H1 (cell line): ENCODE measurements around the gene CYP2A13. TPM values are rescaled to one million over a fixed set of nuclear protein-coding genes. Genes with fewer than 3 reads are reported as not detected.

ENCODE experiments used
- SIX5 ChIP-seq: IDR thresholded peaks from 2 replicates; pipeline ENCODE4 v1.6.1; 2011; ENCODE audit warnings: mild to moderate bottlenecking, low read depth, low read length
- polyA plus RNA-seq, 7 experiments: library from polyadenylated mRNA; depleted of rRNA in 3 of 7; stranded (reverse) in 5 of 7; unstranded in 2 of 7; fragments of >200 nt in 5 of 7; fragments of 200-250 nt in 2 of 7; gene quantifications; 1 replicate in 5 of 7; 2 replicates in 1 of 7; 4 replicates in 1 of 7; pipeline versions ENCODE4 v1.2.1 to v1.2.3, GENCODE V29; 2011 to 2013; ENCODE audit warnings: missing spikeins in 2 of 7, mixed read lengths in 2 of 7
- total RNA-seq: library from RNA; stranded (reverse); fragmentation: NEBNext Ultra II Directional; extraction: Animal tissue kit (Norgen Biotek cat#: 25700); gene quantifications from 2 replicates; pipeline ENCODE4 v1.2.1, GENCODE V29; 2021

Gene CYP2A13
- total and polyA plus RNA-seq, 2 of the 8 experiments (the other 6 are each of a cell fraction or from before 2014, with no cell fraction given), result 0.60 to 0.63 TPM

DNA sequence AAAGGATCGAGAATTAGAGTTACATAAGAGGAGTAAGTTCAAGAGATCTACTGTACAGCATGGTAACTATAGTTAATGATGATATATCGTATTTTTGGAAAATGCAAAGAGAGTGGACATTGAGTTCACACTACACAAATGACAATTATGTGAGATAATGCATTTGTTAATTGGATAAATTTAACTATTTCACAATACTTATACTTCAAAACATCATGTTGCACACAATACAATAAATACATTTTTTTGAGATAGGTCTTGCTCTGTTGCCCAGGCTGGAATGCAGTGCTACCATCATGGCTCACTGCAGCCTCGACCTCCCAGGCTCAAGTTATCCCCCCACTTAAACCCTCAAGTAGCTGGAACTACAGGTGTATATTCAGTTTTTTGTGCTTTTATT lies 17.9 kb downstream of the CYP2A13 start (continued):
- TF ChIP-seq SIX5, result no peak
